CD14-positive monocyte (primary cell): ENCODE data around the gene HECTD4. TPM values are rescaled to one million over a fixed set of nuclear protein-coding genes. Genes with fewer than 3 reads are reported as not detected.
A peak's percentile ranks its signal among the peaks of the same experiment; 100 is the strongest.

Experiments used
- DNase-seq, 3 donors: peaks; one replicate each; pipeline ENCODE4 v3.0.0-alpha.2; 2011 to 2022
- H2AFZ ChIP-seq: 2 replicates; pipeline ENCODE4 v1.6.0; 2012; ENCODE audit warnings: mild to moderate bottlenecking, low read depth, low read length, inconsistent platforms; ENCODE audit not compliant: insufficient read depth, poor library complexity, severe bottlenecking
- H3K27ac ChIP-seq, 2 donors: 1 replicate in 1 of 2; 2 replicates in 1 of 2; pipeline ENCODE4 v1.5.1; 2012 to 2013; ENCODE audit warnings: low read length in 2 of 2, control low read depth in 1 of 2, inconsistent platforms in 1 of 2, low read depth in 1 of 2, mild to moderate bottlenecking in 1 of 2
- H3K27me3 ChIP-seq, 2 donors: one replicate each; pipeline versions ENCODE4 v1.6.0 to v1.6.1; 2011 to 2013; ENCODE audit warnings: low read length in 2 of 2; ENCODE audit not compliant: control insufficient read depth in 2 of 2, insufficient read depth in 2 of 2
- H3K36me3 ChIP-seq, 2 donors: replicated peaks in 1 of 2; 1 replicate in 1 of 2; 2 replicates in 1 of 2; pipeline versions ENCODE4 v1.5.1 to v1.6.1; 2012 to 2013; ENCODE audit warnings: low read length in 2 of 2, control low read depth in 1 of 2, inconsistent platforms in 1 of 2, mild to moderate bottlenecking in 1 of 2; ENCODE audit not compliant: insufficient read depth in 2 of 2, control insufficient read depth in 1 of 2
- H3K4me1 ChIP-seq, 2 donors: 1 replicate in 1 of 2; 2 replicates in 1 of 2; pipeline versions ENCODE4 v1.5.1 to v1.6.1; 2012 to 2013; ENCODE audit warnings: low read length in 2 of 2, control low read depth in 1 of 2, inconsistent platforms in 1 of 2, mild to moderate bottlenecking in 1 of 2, moderate library complexity in 1 of 2; ENCODE audit not compliant: insufficient read depth in 2 of 2, control insufficient read depth in 1 of 2
- H3K4me2 ChIP-seq: replicated peaks from 2 replicates; pipeline ENCODE3; 2012; ENCODE audit warnings: low read length, moderate library complexity, mild to moderate bottlenecking; ENCODE audit not compliant: poor library complexity, severe bottlenecking; ENCODE audit errors: extremely low read depth
- H3K4me3 ChIP-seq, 3 experiments: fragments of 200-600 bp in 1 of 3; sonication (generic) in 1 of 3; replicated peaks in 1 of 3; 1 replicate in 2 of 3; 2 replicates in 1 of 3; pipeline ENCODE4 v1.5.1; 2011 to 2013; ENCODE audit warnings: low read length in 3 of 3, mild to moderate bottlenecking in 3 of 3, control low read depth in 2 of 3, low read depth in 2 of 3, inconsistent platforms in 1 of 3, moderate library complexity in 1 of 3
- H3K79me2 ChIP-seq: 2 replicates; pipeline ENCODE4 v1.6.0; 2012; ENCODE audit warnings: mild to moderate bottlenecking, control low read depth, inconsistent platforms, low read length, moderate library complexity; ENCODE audit not compliant: insufficient read depth
- H3K9ac ChIP-seq: 2 replicates; pipeline ENCODE4 v1.6.0; 2017; ENCODE audit warnings: low read length, mild to moderate bottlenecking; ENCODE audit not compliant: insufficient read depth, poor library complexity, severe bottlenecking
- H3K9me3 ChIP-seq, 2 donors: replicated peaks in 1 of 2; 1 replicate in 1 of 2; 2 replicates in 1 of 2; pipeline versions ENCODE4 v1.5.1 to v1.6.1; 2012 to 2013; ENCODE audit warnings: low read length in 2 of 2, control low read depth in 1 of 2; ENCODE audit not compliant: control insufficient read depth in 1 of 2, insufficient read depth in 1 of 2
- H4K20me1 ChIP-seq: 2 replicates; pipeline ENCODE4 v1.6.0; 2012; ENCODE audit warnings: mild to moderate bottlenecking, low read length, control low read depth, moderate library complexity; ENCODE audit not compliant: insufficient read depth
- H3K27ac Mint-ChIP-seq, 7 donors: one replicate each; pipeline ENCODE4 v1.8.0; 2020; ENCODE audit warnings: mild to moderate bottlenecking in 7 of 7, mixed read lengths in 7 of 7, moderate library complexity in 6 of 7, inconsistent platforms in 2 of 7
- H3K27me3 Mint-ChIP-seq, 3 donors: one replicate each; pipeline ENCODE4 v1.8.0; 2021 to 2022; ENCODE audit warnings: low read depth in 3 of 3, mild to moderate bottlenecking in 3 of 3, mixed read lengths in 3 of 3, moderate library complexity in 3 of 3, inconsistent platforms in 1 of 3
- H3K36me3 Mint-ChIP-seq, 2 donors: one replicate each; pipeline ENCODE4 v1.8.0; 2020; ENCODE audit warnings: mixed read lengths in 2 of 2, inconsistent platforms in 1 of 2, mild to moderate bottlenecking in 1 of 2
- H3K4me1 Mint-ChIP-seq: one replicate; pipeline ENCODE4 v1.8.0; 2020; ENCODE audit warnings: mild to moderate bottlenecking, mixed read lengths
- H3K4me3 Mint-ChIP-seq, 2 donors: one replicate each; pipeline ENCODE4 v1.8.0; 2020; ENCODE audit warnings: mild to moderate bottlenecking in 2 of 2, mixed read lengths in 2 of 2, moderate library complexity in 1 of 2
- H3K9me3 Mint-ChIP-seq, 7 donors: one replicate each; pipeline ENCODE4 v1.8.0; 2020 to 2022; ENCODE audit warnings: mixed read lengths in 7 of 7, mild to moderate bottlenecking in 6 of 7, moderate library complexity in 6 of 7, inconsistent platforms in 2 of 7
- CTCF ChIP-seq: fragments of 200-600 bp; IDR thresholded peaks from one replicate; pipeline ENCODE4 v1.8.0; 2022; ENCODE audit warnings: antibody characterized with exemption, mild to moderate bottlenecking
- WGBS: methylation state at CpG from one replicate; pipeline ENCODE4 v1.1.5; 2013; ENCODE audit warnings: missing lambda C conversion rate; ENCODE audit not compliant: insufficient coverage; 5-methylcytosine and 5-hydroxymethylcytosine counted together
- intact Hi-C, 2 donors: fragments of 100-400 bp; cut with micrococcal nuclease; formaldehyde crosslinking; loops; one replicate each; pipeline versions ENCODE4 v1.15.0 to v1.15.1; 2023
- polyA plus RNA-seq, 3 donors: library from polyadenylated mRNA; depleted of rRNA in 1 of 3; unstranded in 2 of 3; stranded (reverse) in 1 of 3; fragments of 300-500 nt in 2 of 3; fragments of >200 nt in 1 of 3; fragmentation: Illumina TruSeq in 2 of 3; gene quantifications; 1 replicate in 2 of 3; 2 replicates in 1 of 3; pipeline ENCODE4 v1.2.3, GENCODE V29; 2012 to 2021

Gene HECTD4
- polyA plus RNA-seq, 3 donors, result 0.73 to 18.3 (median 2.4) TPM

- Histone ChIP-seq H2AFZ (no peak overlapping the region), H3K36me3 (peaks cover 50 to 84% of the 10 kb centered on the region in 2 donors), H3K79me2 (no peaks in the 10 kb centered on the region), H4K20me1 (no peaks in the 10 kb centered on the region), H3K27me3 (no peaks in the 10 kb centered on the region), H3K4me3 (no peak overlapping the region), H3K4me2 (no peak overlapping the region), H3K4me1 (no peaks in the 10 kb centered on the region), H3K27ac (no peak overlapping the region), H3K9ac (no peak overlapping the region), H3K9me3 (no peaks in the 10 kb centered on the region)
- intact Hi-C loops, result no loop called here
- no peak for DNase-seq
- Mint-ChIP-seq H3K9me3 (no peaks in the 10 kb centered on the region), H3K4me3 (no peak overlapping the region), H3K36me3 (peaks cover 55 to 79% of the 10 kb centered on the region in 2 donors), H3K27me3 (peaks cover 0 to 1% (median 0%) of the 10 kb centered on the region in 3 donors), H3K27ac (peak overlapping the region in 1 of 7 donors; percentile 24), H3K4me1 (no peaks in the 10 kb centered on the region)
- no CpG with 5 or more reads among the region's 6 CpGs for WGBS
- no peak for TF ChIP-seq CTCF
Observed at GRCh38 chr12:112308652-112309051, 73.6 kb downstream of the HECTD4 start.

GRCh38 chr12:112308161-112308560 is 74.1 kb downstream of the HECTD4 start:
- Mint-ChIP-seq H3K4me1 (no peaks in the 10 kb centered on the region), H3K27me3 (peaks cover 0 to 1% (median 0%) of the 10 kb centered on the region in 3 donors), H3K4me3 (no peak overlapping the region), H3K9me3 (no peaks in the 10 kb centered on the region), H3K36me3 (peaks cover 57 to 79% of the 10 kb centered on the region in 2 donors), H3K27ac (peak overlapping the region in 1 of 7 donors; percentile 27)
- TF ChIP-seq CTCF, result no peak
- no peak overlapping the region for H3K4me2 ChIP-seq
- no peak overlapping the region for H2AFZ ChIP-seq
- no peak overlapping the region for H3K27ac ChIP-seq
- intact Hi-C loops, result no loop called here
- no peaks in the 10 kb centered on the region for H4K20me1 ChIP-seq
- no peak overlapping the region for H3K9ac ChIP-seq
- H3K9me3 ChIP-seq, result no peaks in the 10 kb centered on the region
- WGBS, result no CpG with 5 or more reads among the region's 1 CpG
- no peaks in the 10 kb centered on the region for H3K4me1 ChIP-seq
- H3K79me2 ChIP-seq, result no peaks in the 10 kb centered on the region
- H3K4me3 ChIP-seq, result no peak overlapping the region
- H3K36me3 ChIP-seq, result peaks cover 51 to 86% of the 10 kb centered on the region in 2 donors
- no peak for DNase-seq
- no peaks in the 10 kb centered on the region for H3K27me3 ChIP-seq
